BLaER1 treated with 17β-estradiol and CSF1 and Interleukin-3, amounts not matched to agents 10 nM and 100 nM (cell line): ENCODE measurements around the gene NVL.
A peak's percentile ranks its signal among the peaks of the same experiment; 100 is the strongest.
"Not testable (repeated sequence)": the region's sequence is repeated elsewhere in the genome, so short reads cannot be mapped to it uniquely, and the experiment has no call there.

ENCODE experiments used
- H3K27ac ChIP-seq, 11 experiments: shearing (Covaris generic); formaldehyde crosslinking; 2 replicates each; pipeline ENCODE4 v1.8.1; 2022
- H3K27me3 ChIP-seq, 11 experiments: shearing (Covaris generic); formaldehyde crosslinking; 2 replicates each; pipeline ENCODE4 v1.8.1; 2022
- H3K36me3 ChIP-seq, 11 experiments: shearing (Covaris generic); formaldehyde crosslinking; 2 replicates each; pipeline ENCODE4 v1.8.1; 2022
- H3K4me1 ChIP-seq, 10 experiments: shearing (Covaris generic); formaldehyde crosslinking; 2 replicates each; pipeline ENCODE4 v1.8.1; 2022
- H3K4me2 ChIP-seq, 11 experiments: shearing (Covaris generic); formaldehyde crosslinking; 2 replicates each; pipeline ENCODE4 v1.8.1; 2022
- H3K4me3 ChIP-seq, 10 experiments: shearing (Covaris generic); formaldehyde crosslinking; 2 replicates each; pipeline ENCODE4 v1.8.1; 2022
- H3K9ac ChIP-seq, 11 experiments: shearing (Covaris generic); formaldehyde crosslinking; 2 replicates each; pipeline ENCODE4 v1.8.1; 2022
- H3K9me3 ChIP-seq, 11 experiments: shearing (Covaris generic); formaldehyde crosslinking; replicated peaks in 1 of 11; 2 replicates each; pipeline ENCODE4 v1.8.1; 2022
- H4K20me1 ChIP-seq, 11 experiments: shearing (Covaris generic); formaldehyde crosslinking; 2 replicates each; pipeline ENCODE4 v1.8.1; 2022
- Cebpa-rat ChIP-seq, 11 experiments: shearing (Covaris generic); IDR thresholded peaks; 2 replicates each; pipeline ENCODE4 v1.8.1; 2022

Gene NVL

DNA sequence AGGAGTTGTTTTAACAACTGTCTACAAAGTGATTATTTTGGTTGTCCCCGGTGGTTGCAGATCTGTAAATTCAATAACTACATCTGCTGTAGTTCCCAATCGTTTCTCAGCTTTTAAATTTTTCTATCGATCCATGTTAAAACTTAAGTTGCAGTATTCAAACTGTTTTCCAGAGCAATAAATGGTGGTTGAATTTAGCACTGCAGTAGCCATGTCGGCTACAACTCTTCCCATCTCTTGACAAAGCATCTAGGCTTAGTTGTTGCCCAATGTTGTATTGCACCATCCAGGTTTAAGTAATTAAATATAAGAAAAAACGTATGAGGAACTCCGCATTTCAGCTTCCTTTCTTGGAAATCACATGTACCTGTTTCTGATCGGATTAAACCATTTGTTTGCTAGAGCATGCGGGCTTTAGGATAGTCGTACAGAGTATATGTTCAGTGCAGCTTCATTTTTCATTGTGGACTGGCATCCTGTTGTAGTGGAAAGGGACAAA, 27.7 kb upstream of the NVL start:
- peaks cover 10 to 31% (median 22%) of the 10 kb centered on the region in 11 experiments; a peak in 20 of 22 replicates for H3K36me3 ChIP-seq

GRCh38 chr1:224356685-224357625, 27.0 kb upstream of the NVL start, which contains the start of gene CNIH4:
Gene CNIH4, plus strand, starts transcription at chr1:224356879. Its CDS starts 46 bp downstream, at chr1:224356925.
- TF ChIP-seq Cebpa-rat (IDR thresholded peaks at IDR 0.05): no peak
- peaks cover 0 to 10% (median 6%) of the 10 kb centered on the region in 11 experiments; a peak in 8 of 22 replicates for H3K9me3 ChIP-seq

More for the DNA sequence above, 27.7 kb upstream of the NVL start:
- peak overlapping the region; percentile 76 to 95 (median 86) for H3K4me2 ChIP-seq
- H3K9me3 ChIP-seq: peaks cover 0 to 6% (median 2%) of the 10 kb centered on the region in 11 experiments; a peak in 6 of 22 replicates
- H3K4me1 ChIP-seq: peaks cover 13 to 26% (median 24%) of the 10 kb centered on the region in 10 experiments
- peak in 2 of 11 experiments; percentile 27 to 43; a peak in 1 of 22 replicates for TF ChIP-seq Cebpa-rat (IDR thresholded peaks at IDR 0.05)
- no peaks in the 10 kb centered on the region for H3K27me3 ChIP-seq
- H3K27ac ChIP-seq: peak overlapping the region in 10 of 11 experiments; percentile 81 to 94 (median 89); a peak in 20 of 22 replicates
- H4K20me1 ChIP-seq: peaks cover 26 to 48% (median 40%) of the 10 kb centered on the region in 11 experiments; a peak in 17 of 22 replicates
- H3K9ac ChIP-seq: peak overlapping the region; percentile 80 to 96 (median 94)
- peak overlapping the region; percentile 87 to 100 (median 93) for H3K4me3 ChIP-seq

GRCh38 chr1:224353975-224354925, 24.3 kb upstream of the NVL start:
- H3K9me3 ChIP-seq: peaks cover 5 to 29% (median 20%) of the 10 kb centered on the region in 11 experiments; a peak in 18 of 22 replicates
- H3K27me3 ChIP-seq: no peaks in the 10 kb centered on the region

More at GRCh38 chr1:224356685-224357625, 27.0 kb upstream of the NVL start, which contains the start of gene CNIH4:
- Histone ChIP-seq H3K4me1 (peaks cover 13 to 26% (median 24%) of the 10 kb centered on the region in 10 experiments), H3K9ac (peak within 1 kb of the TSS; percentile 80 to 96 (median 94)), H3K4me3 (peak within 1 kb of the TSS; percentile 87 to 100 (median 93)), H4K20me1 (peaks cover 26 to 44% (median 37%) of the 10 kb centered on the region in 11 experiments; a peak in 17 of 22 replicates), H3K36me3 (peaks cover 10 to 28% (median 21%) of the 10 kb centered on the region in 11 experiments; a peak in 20 of 22 replicates), H3K27ac (peak within 1 kb of the TSS; percentile 56 to 94 (median 89)), H3K27me3 (no peaks in the 10 kb centered on the region), H3K4me2 (peak within 1 kb of the TSS; percentile 76 to 95 (median 86))

DNA sequence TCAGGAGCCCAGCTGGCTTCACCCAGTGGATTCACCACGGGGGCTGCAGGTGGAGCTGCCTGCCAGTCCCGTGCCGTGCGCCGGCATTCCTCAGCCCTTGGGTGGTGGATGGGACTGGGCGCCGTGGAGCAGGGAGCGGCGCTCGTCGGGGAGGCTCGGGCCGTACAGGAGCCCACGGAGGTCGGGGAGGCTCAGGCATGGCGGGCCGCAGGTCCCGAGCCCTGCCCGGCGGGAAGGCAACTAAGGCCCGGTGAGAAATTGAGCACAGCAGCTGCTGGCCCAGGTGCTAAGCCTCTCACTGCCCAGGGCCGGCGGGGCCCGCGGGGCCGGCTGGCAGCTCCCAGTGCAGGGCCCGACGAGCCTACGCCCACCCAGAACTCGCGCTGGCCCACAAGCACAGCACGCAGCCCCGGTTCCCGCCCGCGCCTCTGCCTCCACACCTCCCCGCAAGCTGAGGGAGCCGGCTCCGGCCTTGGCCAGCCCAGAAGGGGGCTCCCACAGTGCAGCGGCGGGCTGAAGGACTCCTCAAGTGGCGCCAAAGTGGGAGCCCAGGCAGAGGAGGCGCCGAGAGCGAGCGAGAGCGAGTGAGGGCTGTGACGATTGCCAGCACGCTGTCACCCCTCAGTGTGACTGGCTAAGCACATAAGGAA, 22.6 kb upstream of the NVL start:
- H3K9ac ChIP-seq, H3K4me3 ChIP-seq, H4K20me1 ChIP-seq, H3K36me3 ChIP-seq, H3K27me3 ChIP-seq, H3K4me1 ChIP-seq, H3K4me2 ChIP-seq, H3K27ac ChIP-seq: not testable (repeated sequence)
- H3K9me3 ChIP-seq: peaks cover 5 to 29% (median 20%) of the 10 kb centered on the region in 11 experiments; a peak in 18 of 22 replicates

More at GRCh38 chr1:224353975-224354925, 24.3 kb upstream of the NVL start:
- H4K20me1 ChIP-seq: peaks cover 6 to 21% (median 17%) of the 10 kb centered on the region in 11 experiments; a peak in 15 of 22 replicates
- H3K4me1 ChIP-seq: peaks cover 13 to 18% (median 16%) of the 10 kb centered on the region in 10 experiments
- H3K4me2 ChIP-seq: no peak overlapping the region
- no peak overlapping the region for H3K4me3 ChIP-seq
- TF ChIP-seq Cebpa-rat (IDR thresholded peaks at IDR 0.05): no peak
- no peak overlapping the region for H3K27ac ChIP-seq
- peaks cover 0 to 6% (median 0%) of the 10 kb centered on the region in 11 experiments; a peak in 3 of 22 replicates for H3K36me3 ChIP-seq
- H3K9ac ChIP-seq: no peak overlapping the region

GRCh38 chr1:224349716-224350115, 19.7 kb upstream of the NVL start:
- H3K36me3 ChIP-seq, H3K27me3 ChIP-seq, H3K9ac ChIP-seq, H3K4me2 ChIP-seq, H3K4me3 ChIP-seq, H4K20me1 ChIP-seq, H3K27ac ChIP-seq, H3K4me1 ChIP-seq: not testable (repeated sequence)
- H3K9me3 ChIP-seq: peaks cover 15 to 37% (median 32%) of the 10 kb centered on the region in 11 experiments

DNA sequence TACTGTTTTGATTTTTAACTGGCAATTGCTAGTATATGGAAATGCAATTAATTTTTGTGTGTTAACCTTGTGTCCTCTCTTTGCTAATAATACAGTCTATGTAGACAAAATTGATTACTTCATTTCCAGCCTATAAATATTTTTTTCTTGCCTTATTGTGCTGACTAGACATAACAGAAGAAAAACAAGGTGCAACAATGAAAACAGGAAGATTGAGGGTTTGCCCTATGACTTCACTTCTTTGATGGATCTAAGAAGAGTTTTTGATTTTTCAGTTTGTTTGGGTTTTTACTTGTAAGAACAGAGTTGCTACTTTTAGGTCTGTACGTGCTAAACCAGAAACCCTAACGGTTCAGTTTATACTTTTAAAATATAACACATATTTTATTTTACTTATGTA, 18.2 kb upstream of the NVL start:
- H3K4me2 ChIP-seq: no peak overlapping the region
- H3K36me3 ChIP-seq: peaks cover 0 to 5% (median 0%) of the 10 kb centered on the region in 11 experiments; a peak in 3 of 22 replicates
- no peaks in the 10 kb centered on the region for H3K27me3 ChIP-seq
- H3K9me3 ChIP-seq: peaks cover 31 to 52% (median 47%) of the 10 kb centered on the region in 11 experiments
- no peaks in the 10 kb centered on the region for H3K4me1 ChIP-seq
- no peak overlapping the region for H3K27ac ChIP-seq
- no peaks in the 10 kb centered on the region for H4K20me1 ChIP-seq
- no peak for TF ChIP-seq Cebpa-rat (IDR thresholded peaks at IDR 0.05)
- no peak overlapping the region for H3K9ac ChIP-seq
- H3K4me3 ChIP-seq: no peak overlapping the region

- H3K9ac ChIP-seq: no peak overlapping the region
- no peak overlapping the region for H3K27ac ChIP-seq
- 0 out of 20 replicates have a peak overlapping the region, but pooled peaks of 1 of the 10 experiments have one; percentile 1 for H3K4me3 ChIP-seq
- H4K20me1 ChIP-seq: no peaks in the 10 kb centered on the region
- H3K27me3 ChIP-seq: peaks cover 11 to 27% (median 22%) of the 10 kb centered on the region in 11 experiments
- peaks cover 0 to 5% (median 0%) of the 10 kb centered on the region in 11 experiments; a peak in 3 of 22 replicates for H3K36me3 ChIP-seq
- TF ChIP-seq Cebpa-rat (IDR thresholded peaks at IDR 0.05): no peak
- H3K4me2 ChIP-seq: no peak overlapping the region
- H3K9me3 ChIP-seq: peaks cover 35 to 52% (median 43%) of the 10 kb centered on the region in 11 experiments
- H3K4me1 ChIP-seq: no peaks in the 10 kb centered on the region; a peak in 1 of 20 replicates
Observed at GRCh38 chr1:224343679-224344078, 13.7 kb upstream of the NVL start.

- H3K27ac ChIP-seq, H3K9ac ChIP-seq, H3K4me3 ChIP-seq, H3K4me1 ChIP-seq, H4K20me1 ChIP-seq, H3K36me3 ChIP-seq: not testable (repeated sequence)
- Histone ChIP-seq H3K27me3 (peaks cover 11 to 27% (median 22%) of the 10 kb centered on the region in 11 experiments), H3K4me2 (peak overlapping the region in 1 of 11 experiments; percentile 26; a peak in 1 of 22 replicates), H3K9me3 (peaks cover 33 to 54% (median 47%) of the 10 kb centered on the region in 11 experiments)
Observed at GRCh38 chr1:224340453-224341384, 10.7 kb upstream of the NVL start.
